Measurements from ENCODE around the gene ACAP1.

DNA sequence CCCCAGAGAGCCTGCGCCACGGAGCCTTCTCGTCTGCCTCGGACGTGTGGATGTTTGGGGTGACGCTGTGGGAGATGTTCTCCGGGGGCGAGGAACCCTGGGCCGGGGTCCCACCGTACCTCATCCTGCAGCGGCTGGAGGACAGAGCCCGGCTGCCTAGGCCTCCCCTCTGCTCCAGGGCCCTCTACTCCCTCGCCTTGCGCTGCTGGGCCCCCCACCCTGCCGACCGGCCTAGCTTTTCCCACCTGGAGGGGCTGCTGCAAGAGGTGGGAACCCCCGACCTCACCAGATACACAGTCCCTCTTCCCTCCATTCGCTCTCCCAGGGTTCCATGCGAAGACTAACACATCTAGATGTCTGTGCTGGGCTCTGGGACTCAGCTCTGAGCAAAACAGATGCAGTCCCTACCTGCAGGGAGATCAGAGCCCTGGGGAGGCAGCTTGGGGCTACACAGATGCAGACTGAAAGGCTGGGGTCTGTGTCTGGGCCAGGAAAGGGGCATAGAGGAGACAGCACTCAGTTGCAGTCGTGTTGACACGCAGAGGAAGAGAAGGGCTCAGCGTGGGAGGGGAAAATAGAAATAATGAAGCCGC lies 48.3 kb downstream of the ACAP1 start:
- TF ChIP-seq CTCF (IDR thresholded peaks at IDR 0.05) (no peak), POLR2A (IDR thresholded peaks at IDR 0.05) (no peak)
